ENCODE measurements around the gene BCAS1.

Gene BCAS1

DNA sequence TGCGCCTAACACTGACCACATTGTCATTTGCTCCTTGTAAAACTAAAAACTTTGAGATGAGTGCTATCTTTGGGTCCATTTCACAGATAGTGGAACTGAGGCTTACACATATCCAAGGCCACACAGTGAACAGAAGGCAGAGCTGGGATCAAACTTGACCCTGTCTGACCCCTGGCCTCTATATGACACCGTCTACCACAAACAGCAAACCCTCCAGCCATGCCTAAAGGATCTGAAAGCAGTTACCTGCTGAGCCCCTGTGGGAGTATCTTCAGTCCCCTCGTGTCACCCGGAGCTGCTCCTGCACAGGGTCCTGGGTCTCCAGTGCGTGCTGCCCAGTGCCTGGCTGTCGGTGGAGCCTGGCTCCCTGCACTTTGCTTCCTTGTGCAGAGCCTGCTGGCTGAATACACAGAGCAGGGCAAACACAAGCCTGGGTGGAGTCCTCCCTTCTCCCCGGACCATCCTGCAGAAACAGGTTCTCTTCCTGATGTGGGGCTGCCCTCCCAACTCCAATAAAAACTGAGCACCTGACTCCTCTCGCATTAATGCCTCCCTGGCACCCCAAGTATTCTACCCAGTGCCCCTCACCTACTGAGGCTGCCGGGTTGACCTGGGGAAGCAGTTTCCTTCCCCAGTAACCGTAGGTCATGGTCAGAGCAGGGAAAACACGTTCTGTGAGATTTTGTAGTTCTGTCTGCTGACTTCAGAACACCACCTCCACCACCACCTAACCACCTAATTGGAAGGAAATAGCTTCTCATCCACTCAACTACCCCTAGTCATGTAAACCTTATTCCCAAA is at the start of gene BCAS1:
BCAS1 (minus strand) TSS at position 408 of the 801 bp plus-strand sequence. CDS start 11,876 bp downstream, outside the sequence.
- DNase-seq: peak; percentile 9

DNA sequence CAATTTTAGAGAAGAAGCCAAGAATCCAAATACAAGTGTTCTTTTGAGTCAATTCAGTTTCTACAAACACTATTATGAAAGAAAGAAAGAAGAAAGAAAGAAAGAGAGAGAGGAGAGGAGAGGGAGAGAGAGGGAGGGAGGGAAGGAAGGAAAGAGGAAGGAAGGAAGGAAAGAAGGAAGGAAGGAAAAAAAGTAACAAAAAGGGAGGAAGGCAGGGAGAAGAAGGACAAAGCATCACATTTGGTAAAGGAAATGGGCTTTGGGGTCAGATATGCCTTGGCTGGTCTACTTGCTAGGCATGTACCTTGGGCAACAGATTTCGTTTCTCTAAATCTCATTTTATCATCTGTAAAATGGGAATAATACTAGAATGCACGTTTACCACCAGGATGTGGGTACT is 49.4 kb upstream of the BCAS1 start:
- no peak for DNase-seq

- peak; percentile 7 for DNase-seq
Measured at GRCh38 chr20:54118220-54119001, 48.0 kb upstream of the BCAS1 start.

GRCh38 chr20:54116550-54117235 is 46.3 kb upstream of the BCAS1 start:
- DNase-seq: no peak

GRCh38 chr20:54115172-54115854 is 44.9 kb upstream of the BCAS1 start:
- DNase-seq: no peak

DNA sequence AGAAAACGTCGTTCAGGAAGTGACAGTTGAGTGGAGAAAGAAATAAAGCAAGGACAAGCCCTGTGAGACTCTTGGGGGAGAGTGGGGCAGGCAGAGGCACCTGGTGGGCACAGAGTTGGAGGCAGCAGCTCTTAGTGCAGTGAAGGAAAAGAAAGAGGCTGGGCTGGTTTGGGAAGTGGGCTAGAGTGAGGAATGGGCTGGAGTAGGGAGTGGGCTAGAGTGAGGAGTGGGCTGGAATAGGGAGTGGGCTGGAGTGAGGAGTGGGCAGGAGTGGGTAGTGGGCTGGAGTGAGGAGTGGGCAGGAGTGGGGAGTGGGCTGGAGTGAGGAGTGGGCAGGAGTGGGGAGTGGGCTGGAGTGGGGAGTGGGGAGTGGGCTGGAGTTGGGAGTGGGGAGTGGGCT is 43.7 kb upstream of the BCAS1 start:
- DNase-seq: no peak

DNA sequence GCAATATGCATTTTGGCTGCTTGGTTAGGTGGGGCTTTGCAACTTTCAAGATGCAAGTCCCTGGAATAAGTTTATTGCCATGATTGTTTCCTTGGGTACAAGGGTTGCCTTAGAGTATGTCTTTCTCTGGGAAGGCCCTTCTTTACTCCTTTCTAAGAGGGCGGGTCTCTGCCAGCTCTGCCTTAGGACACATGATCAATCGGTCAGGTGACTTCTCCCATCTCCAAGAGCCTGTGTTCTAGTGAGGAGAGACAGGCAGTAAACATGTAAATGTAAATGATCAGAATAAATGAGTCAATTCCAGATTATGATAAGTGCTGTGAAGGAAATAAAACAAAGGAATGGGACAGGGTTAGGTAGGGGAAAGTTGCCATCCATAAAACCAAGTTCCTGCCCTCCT is 43.2 kb upstream of the BCAS1 start:
- DNase-seq: no peak

DNA sequence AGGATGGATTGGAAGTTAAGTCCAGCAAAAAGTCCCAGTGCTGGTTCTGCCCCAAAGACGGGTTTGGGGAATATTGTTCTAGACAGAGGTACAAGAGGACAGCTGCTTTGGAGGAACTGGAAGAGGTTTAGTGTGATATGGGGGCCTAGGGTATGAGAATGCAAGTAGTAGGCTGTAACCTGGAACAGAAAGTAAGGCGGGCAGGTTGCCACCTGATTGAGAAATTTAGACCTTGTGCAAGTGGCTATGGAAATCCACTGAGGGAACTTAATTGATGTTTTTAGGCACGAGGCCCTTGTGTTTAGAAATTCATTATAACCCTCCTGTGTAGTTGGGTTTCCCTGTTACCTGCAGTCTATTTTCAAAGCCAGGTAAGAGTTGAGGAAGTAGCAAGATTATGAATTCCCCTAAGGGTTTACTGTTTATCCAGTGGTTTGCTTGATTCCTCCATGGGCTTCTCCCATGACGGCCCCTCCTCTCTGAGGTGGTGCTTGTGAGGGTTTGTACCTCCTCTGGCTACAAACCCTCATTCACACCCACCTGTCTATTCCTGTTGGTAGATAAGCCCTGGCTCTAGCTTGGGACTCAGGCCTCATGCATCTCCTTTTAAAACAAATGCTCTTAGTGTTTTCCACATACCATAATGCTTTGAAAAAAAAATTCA is 42.0 kb upstream of the BCAS1 start:
- DNase-seq: no peak

GRCh38 chr20:54111460-54111859 is 41.1 kb upstream of the BCAS1 start:
- no peak for DNase-seq

DNA sequence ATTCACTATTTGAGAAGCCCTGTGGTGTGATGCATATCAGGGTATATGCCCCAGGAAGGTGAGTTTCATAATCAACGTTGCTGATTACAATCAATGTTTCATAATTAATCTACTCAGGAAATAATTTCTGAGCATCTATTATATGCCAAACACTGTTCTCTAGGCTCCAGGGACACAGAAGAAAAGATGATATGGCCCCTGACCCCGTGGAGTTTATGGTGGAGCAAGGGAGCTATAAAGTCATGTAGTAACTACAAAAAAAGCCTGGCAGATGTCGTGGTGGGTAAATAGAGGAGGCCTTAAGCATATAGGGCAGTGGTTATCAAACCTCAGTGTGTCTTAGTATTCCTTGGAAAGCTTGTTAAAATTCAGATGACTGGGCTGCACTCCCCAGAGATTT is 40.1 kb upstream of the BCAS1 start:
- DNase-seq: no peak

DNA sequence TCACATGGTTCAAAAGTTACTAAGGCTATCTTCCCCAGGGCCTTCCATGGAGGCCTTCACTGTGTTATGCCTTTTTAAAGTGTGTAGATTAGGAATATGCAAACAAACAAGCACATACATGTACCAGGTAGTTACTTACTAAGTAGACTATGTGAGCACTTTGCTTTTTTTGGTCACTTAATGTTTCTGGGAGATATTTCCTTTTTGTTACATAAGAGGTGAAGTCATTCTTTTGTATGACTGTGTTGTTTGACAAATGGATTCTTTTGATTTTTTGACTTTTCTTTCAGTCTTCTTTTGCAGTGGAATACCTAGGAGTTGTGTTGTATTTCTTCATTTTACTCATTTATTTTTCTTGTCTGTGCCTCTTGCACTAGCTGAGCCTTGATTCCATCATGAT is 39.6 kb upstream of the BCAS1 start:
- no peak for DNase-seq

GRCh38 chr20:54108817-54109216 is 38.4 kb upstream of the BCAS1 start:
- no peak for DNase-seq

DNA sequence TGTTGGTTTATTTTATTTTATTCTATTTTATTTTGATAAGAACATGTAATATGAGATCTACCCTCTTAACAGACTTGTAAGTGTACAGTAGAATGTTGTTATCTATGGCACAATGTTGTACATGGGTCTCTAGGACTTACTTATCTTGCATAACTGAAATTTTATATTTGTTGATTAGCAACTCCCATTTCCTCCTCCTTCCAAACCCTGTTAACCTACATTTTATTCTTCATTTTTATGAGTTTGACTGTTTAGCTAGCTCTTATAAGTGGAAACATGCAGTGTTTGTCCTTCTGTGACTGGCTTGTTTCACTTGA is 37.9 kb upstream of the BCAS1 start:
- no peak for DNase-seq

DNA sequence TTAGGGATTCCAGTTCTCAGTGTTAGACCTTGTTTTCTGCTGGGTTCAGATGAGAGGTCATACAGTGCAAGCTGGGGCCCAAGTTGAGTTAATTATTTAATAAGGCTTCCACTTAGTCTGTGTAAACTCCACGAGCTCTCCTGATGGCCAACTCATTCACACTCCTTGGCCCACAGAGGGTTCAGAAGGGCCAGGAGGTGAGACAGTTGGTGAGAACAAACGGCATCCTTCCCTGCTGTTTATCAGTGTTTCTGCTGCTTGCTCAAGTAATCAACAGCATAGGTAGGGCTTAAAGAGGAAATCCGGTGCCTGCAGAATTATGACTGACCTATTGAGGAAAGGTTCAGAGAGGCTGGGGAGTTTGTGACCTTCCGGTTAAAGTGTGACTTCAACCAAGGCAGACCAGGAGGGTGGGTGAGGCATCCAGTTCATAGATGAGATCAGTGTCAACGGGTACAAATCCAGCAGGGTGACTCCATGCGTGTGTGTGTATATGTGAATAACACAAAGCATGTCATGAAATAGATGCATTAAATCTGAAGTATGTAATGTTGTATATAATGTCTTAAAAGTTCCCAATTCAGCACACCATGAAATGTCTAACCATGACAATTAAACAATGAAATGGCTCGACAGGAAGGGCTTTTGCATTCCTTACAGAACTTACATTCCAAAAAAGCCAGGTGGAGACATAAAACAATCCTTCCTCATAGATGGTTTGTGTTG is 37.4 kb upstream of the BCAS1 start:
- DNase-seq: no peak

GRCh38 chr20:54107181-54107580 is 36.8 kb upstream of the BCAS1 start:
- DNase-seq: no peak

DNA sequence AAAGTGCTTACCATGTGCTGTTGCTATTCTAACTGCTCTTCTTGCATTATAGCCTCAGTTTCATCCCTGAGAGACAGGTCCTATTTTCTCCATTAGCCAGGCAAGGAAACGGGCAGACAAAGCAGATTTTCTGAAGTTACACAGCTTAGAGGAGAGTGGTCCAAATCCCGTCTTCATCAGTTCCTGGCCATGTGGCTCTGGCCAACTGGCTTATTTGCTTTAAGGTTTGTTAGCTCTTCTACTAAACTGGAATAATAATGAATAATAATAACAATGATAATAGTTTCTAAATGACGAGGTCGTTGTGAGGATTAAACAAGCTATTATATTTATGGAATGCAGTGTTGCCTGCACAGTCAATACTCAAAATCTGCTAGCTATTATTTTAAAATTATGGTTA is 35.8 kb upstream of the BCAS1 start:
- DNase-seq: no peak

GRCh38 chr20:54105653-54106052 is 35.3 kb upstream of the BCAS1 start:
- DNase-seq: no peak

GRCh38 chr20:54104781-54105180 is 34.4 kb upstream of the BCAS1 start:
- DNase-seq: no peak

- no peak for DNase-seq
Measured at GRCh38 chr20:54103762-54104600, 33.6 kb upstream of the BCAS1 start.

DNA sequence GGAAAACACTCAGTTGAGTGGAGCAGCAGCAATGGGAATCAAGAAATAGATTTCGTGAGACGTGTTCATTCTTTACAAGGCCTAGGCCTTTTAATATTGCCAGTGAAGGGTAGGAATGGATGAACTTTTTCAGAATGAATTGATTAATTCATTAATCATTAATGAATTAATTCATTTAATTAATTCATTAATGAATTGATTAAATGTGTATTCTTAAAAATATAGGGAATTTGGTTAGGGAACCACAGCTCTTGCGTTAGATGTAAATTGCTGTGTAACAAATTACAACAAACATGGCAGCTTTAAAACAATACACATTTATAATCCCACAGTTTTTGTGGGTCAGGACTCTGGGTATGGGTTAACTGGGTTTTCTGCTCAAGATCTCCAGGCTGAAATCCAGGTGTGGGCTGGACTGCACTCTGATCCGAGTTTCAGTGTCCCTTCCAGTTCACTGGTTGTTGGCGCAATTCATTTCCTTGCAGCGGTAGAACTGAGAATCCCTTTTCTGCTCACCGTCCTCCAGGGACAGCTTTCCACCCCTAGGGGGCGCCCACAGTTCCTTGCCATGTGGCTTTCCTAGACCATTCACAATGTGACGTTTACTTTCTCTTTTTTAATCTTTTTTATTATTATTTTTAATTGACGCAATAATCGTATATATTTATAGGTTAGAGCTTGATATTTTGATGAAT is 32.8 kb upstream of the BCAS1 start:
- peak; percentile 6 for DNase-seq

Measured in DMS153 (cell line).